ENCODE measurements around the gene PNKP.

Gene PNKP

GRCh38 chr19:49874503-49875157 lies 7.3 kb upstream of the PNKP start:
- no peak for DNase-seq

GRCh38 chr19:49873834-49874233 lies 6.5 kb upstream of the PNKP start:
- no peak for DNase-seq

GRCh38 chr19:49873129-49873521 lies 5.7 kb upstream of the PNKP start:
- no peak for DNase-seq

GRCh38 chr19:49872245-49873128 lies 5.1 kb upstream of the PNKP start:
- no peak for DNase-seq

- DNase-seq = no peak
These were observed 4.1 kb upstream of the PNKP start for GRCh38 chr19:49871349-49871985.

GRCh38 chr19:49870309-49870901 lies 3.0 kb upstream of the PNKP start:
- no peak for DNase-seq

- DNase-seq = peak; percentile 99
These were observed 2.3 kb upstream of the PNKP start for GRCh38 chr19:49869484-49870308.

GRCh38 chr19:49869009-49869483 lies 1.7 kb upstream of the PNKP start:
- DNase-seq = no peak

GRCh38 chr19:49864890-49865289 lies 2.5 kb downstream of the PNKP start:
- DNase-seq = no peak

- no peak for DNase-seq
These were observed 3.4 kb downstream of the PNKP start for GRCh38 chr19:49863935-49864320.

- DNase-seq = no peak
These were observed 4.0 kb downstream of the PNKP start for GRCh38 chr19:49863254-49863934.

- DNase-seq = no peak
These were observed 4.8 kb downstream of the PNKP start for GRCh38 chr19:49862391-49863253.

GRCh38 chr19:49861541-49862378 lies 5.6 kb downstream of the PNKP start:
- DNase-seq = no peak

GRCh38 chr19:49861107-49861506 lies 6.3 kb downstream of the PNKP start:
- DNase-seq = no peak

- DNase-seq = no peak
These were observed 6.9 kb downstream of the PNKP start for GRCh38 chr19:49860336-49861102.

GRCh38 chr19:49859682-49860335 lies 7.6 kb downstream of the PNKP start:
- no peak for DNase-seq

GRCh38 chr19:49858088-49858985 lies 9.0 kb downstream of the PNKP start:
- DNase-seq = no peak

GRCh38 chr19:49857838-49858087 lies 9.6 kb downstream of the PNKP start:
- no peak for DNase-seq
